K562 (cell line): ENCODE data around the gene PHACTR3. TPM values are rescaled to one million over a fixed set of nuclear protein-coding genes. Genes with fewer than 3 reads are reported as not detected.

Source experiments
- ATAC-seq: fragments of 200-7000 bp; cut with Tn5 transposase; 3 replicates; pipeline ENCODE4 v1.9.1; 2020; ENCODE audit warnings: moderate library complexity
- BruUV-seq: library from RNA; stranded (reverse); fragments of 400-500 nt; replicated peaks from 2 replicates; lab custom pipeline; 2021; lab: Mats Ljungman, UMichigan
- CTCF ChIA-PET: fragments of 300-600 bp; formaldehyde crosslinking; extraction: SDS; loops from one replicate; lab custom pipeline; 2021; ENCODE audit warnings: low intra/inter-chr PET ratio; lab: Yijun Ruan, JAX
- POLR2A ChIA-PET: fragments of 300-600, 350-650 bp; sonication (Branson Sonifier 250); formaldehyde crosslinking; extraction: SDS; loops from one replicate; lab custom pipeline; 2021; ENCODE audit warnings: antibody characterized with exemption, inconsistent platforms; lab: Yijun Ruan, JAX
- DNase-seq, 4 experiments: peaks; one replicate each; pipeline versions ENCODE4 v3.0.0 to v3.0.0-alpha.2; 2011 to 2018; ENCODE audit warnings: low spot score in 3 of 4, mixed read lengths in 3 of 4; ENCODE audit errors: extremely low read depth in 1 of 4
- FAIRE-seq: peaks from 2 replicates; lab custom pipeline; 2011; peaks lifted over from hg19 to GRCh38; lab: Jason Lieb, UNC
- H2AFZ ChIP-seq: 2 replicates; pipeline ENCODE4 v1.6.0; 2011; ENCODE audit warnings: low read depth, low read length, control low read depth, inconsistent platforms
- H3K27ac ChIP-seq: fragments of 200-600 bp; 3 replicates; pipeline ENCODE4 v1.8.0; 2011; ENCODE audit warnings: low read depth, mild to moderate bottlenecking, control low read depth, inconsistent platforms, low read length, moderate library complexity, mixed read lengths; ENCODE audit errors: extremely low read depth
- H3K27me3 ChIP-seq, 2 experiments: fragments of 300-600 bp in 1 of 2; 2 replicates in 1 of 2; 3 replicates in 1 of 2; pipeline versions ENCODE4 v1.6.0 to v1.8.0; 2011; ENCODE audit warnings: inconsistent platforms in 2 of 2, low read length in 2 of 2, mild to moderate bottlenecking in 1 of 2, mixed read lengths in 1 of 2, moderate library complexity in 1 of 2; ENCODE audit not compliant: control insufficient read depth in 2 of 2, insufficient read depth in 2 of 2
- H3K36me3 ChIP-seq: fragments of 300-600 bp; 3 replicates; pipeline ENCODE4 v1.8.0; 2011; ENCODE audit warnings: mild to moderate bottlenecking, low read length, inconsistent platforms; ENCODE audit not compliant: control insufficient read depth, insufficient read depth
- H3K4me1 ChIP-seq, 2 experiments: fragments of 200-600 bp in 1 of 2; replicated peaks in 1 of 2; 2 replicates in 1 of 2; 3 replicates in 1 of 2; pipeline versions ENCODE4 v1.5.1 to v1.8.0; 2011; ENCODE audit warnings: inconsistent platforms in 2 of 2, low read length in 2 of 2, mild to moderate bottlenecking in 1 of 2, mixed read lengths in 1 of 2, moderate library complexity in 1 of 2; ENCODE audit not compliant: control insufficient read depth in 2 of 2, insufficient read depth in 2 of 2
- H3K4me2 ChIP-seq: 2 replicates; pipeline ENCODE4 v1.6.1; 2011; ENCODE audit warnings: low read length, control low read depth, inconsistent platforms, mixed read lengths; ENCODE audit not compliant: insufficient read depth
- H3K4me3 ChIP-seq: fragments of 200-600 bp; sonication (generic), shearing (Covaris generic); 2 replicates; pipeline ENCODE4 v1.5.1; 2016; ENCODE audit warnings: control low read depth, inconsistent platforms
- H3K79me2 ChIP-seq: fragments of 200-600 bp; 3 replicates; pipeline ENCODE4 v1.8.0; 2011; ENCODE audit warnings: low read length, inconsistent platforms; ENCODE audit not compliant: control insufficient read depth, insufficient read depth
- H3K9ac ChIP-seq, 2 experiments: 2 replicates each; pipeline versions ENCODE4 v1.6.0 to v1.6.1; 2011; ENCODE audit warnings: low read depth in 2 of 2, low read length in 2 of 2, control low read depth in 1 of 2, inconsistent platforms in 1 of 2, mild to moderate bottlenecking in 1 of 2, mixed read lengths in 1 of 2; ENCODE audit not compliant: insufficient read depth in 1 of 2
- H3K9me1 ChIP-seq: one replicate; pipeline ENCODE4 v1.6.0; 2011; ENCODE audit warnings: inconsistent platforms, mild to moderate bottlenecking, low read length, moderate library complexity; ENCODE audit not compliant: control insufficient read depth, insufficient read depth
- H3K9me3 ChIP-seq: replicated peaks from 2 replicates; pipeline ENCODE4 v1.5.1; 2011; ENCODE audit warnings: low read depth, low read length, inconsistent platforms; ENCODE audit not compliant: control insufficient read depth, insufficient read depth
- H4K20me1 ChIP-seq: replicated peaks from 2 replicates; pipeline ENCODE4 v1.6.1; 2011; ENCODE audit warnings: low read length, inconsistent platforms, mixed read lengths; ENCODE audit not compliant: control insufficient read depth, insufficient read depth
- CREB3 ChIP-seq: fragments of 450-650 bp; conservative IDR thresholded peaks from 2 replicates; pipeline ENCODE4 v1.6.1; 2016; ENCODE audit warnings: missing genetic modification characterization, low read depth, mild to moderate bottlenecking, missing compliant biosample characterization, moderate library complexity
- E2F3 ChIP-seq: fragments of 250-450 bp; sonication (Bioruptor Pico); IDR thresholded peaks from 2 replicates; pipeline ENCODE4 v1.4.0; 2020; ENCODE audit warnings: mild to moderate bottlenecking
- ELK1 ChIP-seq: sonication (generic); formaldehyde crosslinking; IDR thresholded peaks from 2 replicates; pipeline ENCODE4 v1.8.1; 2022; ENCODE audit warnings: missing genetic modification reagents
- HDAC8 ChIP-seq: fragments of 450-650 bp; IDR thresholded peaks from 2 replicates; pipeline ENCODE4 v1.6.1; 2016; ENCODE audit warnings: mild to moderate bottlenecking, missing genetic modification characterization, moderate library complexity, missing compliant biosample characterization
- MYC ChIP-seq, 2 experiments: fragments of 250-450 bp in 1 of 2; sonication (Bioruptor Pico) in 1 of 2; IDR thresholded peaks; 2 replicates each; pipeline versions ENCODE4 v1.5.1 to v1.6.1; 2012 to 2021; ENCODE audit warnings: low read depth in 2 of 2, borderline replicate concordance in 1 of 2, improper control_type of control experiment in 1 of 2, low read length in 1 of 2, mild to moderate bottlenecking in 1 of 2, moderate library complexity in 1 of 2
- NR2C2 ChIP-seq, 2 experiments: fragments of 200-800 bp in 1 of 2; sonication (Bioruptor generic) in 1 of 2; sonication (generic) in 1 of 2; formaldehyde crosslinking in 1 of 2; IDR thresholded peaks; 2 replicates each; pipeline versions ENCODE4 v1.6.1 to v1.8.0; 2016 to 2022; ENCODE audit warnings: mild to moderate bottlenecking in 1 of 2, missing compliant biosample characterization in 1 of 2, missing genetic modification characterization in 1 of 2, missing genetic modification reagents in 1 of 2
- POLR3G ChIP-seq: IDR thresholded peaks from 2 replicates; pipeline ENCODE4 v1.6.1; 2011; ENCODE audit not compliant: insufficient read length, insufficient replicate concordance; ENCODE audit errors: extremely low read depth
- VEZF1 ChIP-seq: fragments of 200-800 bp; sonication (Bioruptor generic); IDR thresholded peaks from 2 replicates; pipeline ENCODE4 v1.6.1; 2017; ENCODE audit warnings: missing genetic modification characterization, missing compliant biosample characterization
- ZBTB7A ChIP-seq: IDR thresholded peaks from 2 replicates; pipeline ENCODE4 v1.6.1; 2011; ENCODE audit warnings: low read depth, mild to moderate bottlenecking, low read length, moderate library complexity, borderline replicate concordance; ENCODE audit not compliant: control insufficient read depth
- ZNF133 ChIP-seq: fragments of 250-450 bp; sonication (Bioruptor Pico); IDR thresholded peaks from 2 replicates; pipeline ENCODE4 v1.4.0; 2020; ENCODE audit warnings: mild to moderate bottlenecking
- ZSCAN32 ChIP-seq: fragments of 450-650 bp; formaldehyde crosslinking; IDR thresholded peaks from 2 replicates; pipeline ENCODE4 v1.4.0; 2020; ENCODE audit warnings: mild to moderate bottlenecking, moderate library complexity
- WGBS: fragments of 100-300 bp; shearing (Covaris generic); methylation state at CpG from one replicate; pipeline ENCODE4 v1.1.6; 2016; ENCODE audit warnings: low coverage, mixed read lengths; ENCODE audit not compliant: insufficient coverage; ENCODE audit errors: missing lambda C conversion rate; 5-methylcytosine and 5-hydroxymethylcytosine counted together
- in situ Hi-C: fragments of 300-500 bp; cut with MboI; formaldehyde crosslinking; loops from 4 replicates; pipeline ENCODE4 v1.15.0; 2018; ENCODE audit warnings: inconsistent platforms, mixed read lengths
- intact Hi-C: fragments of 100-400 bp; cut with micrococcal nuclease; formaldehyde crosslinking; loops from 2 replicates; pipeline ENCODE4 v1.14.2; 2022
- polyA plus RNA-seq, 8 experiments: library from polyadenylated mRNA; depleted of rRNA in 4 of 8; stranded (reverse) in 5 of 8; unstranded in 3 of 8; fragments of >200 nt; fragmentation: Nextera tagmentation in 2 of 8; fragmentation: Illumina TruSeq in 1 of 8; extraction: Ambion mirVana in 2 of 8; extraction: Trizol in 1 of 8; gene quantifications; 2 replicates each; pipeline versions ENCODE4 v1.2.1 to v1.2.3, GENCODE V29; 2011 to 2014; ENCODE audit warnings: inconsistent platforms in 1 of 8, missing spikeins in 1 of 8
- total RNA-seq, 7 experiments: library from RNA; depleted of rRNA in 6 of 7; stranded (reverse); fragments of >200 nt in 6 of 7; fragmentation: Illumina TruSeq in 2 of 7; extraction: Trizol in 2 of 7; gene quantifications; 2 replicates each; pipeline versions ENCODE4 v1.2.1 to v1.2.3, GENCODE V29; 2011 to 2021; ENCODE audit warnings: low replicate concordance in 1 of 7
- TF ChIP-seq, protein P1 (sequence below): sonication (generic); IDR thresholded peaks from 2 replicates; pipeline ENCODE4 v1.6.1; 2016
- TF ChIP-seq, protein P2 (sequence below): fragments of 250-450 bp; sonication (Bioruptor Pico); IDR thresholded peaks from 2 replicates; pipeline ENCODE4 v1.8.0; 2022; ENCODE audit warnings: moderate library complexity, mild to moderate bottlenecking, inconsistent platforms
- TF ChIP-seq, protein P3 (sequence below): fragments of 450-650 bp; formaldehyde crosslinking; IDR thresholded peaks from 2 replicates; pipeline ENCODE4 v1.4.0; 2022; ENCODE audit warnings: mild to moderate bottlenecking, moderate library complexity

PHACTR3 gene
- total and polyA plus RNA-seq, 9 of the 15 experiments (the other 6 are each of a cell fraction or from before 2014, with no cell fraction given): not detected

DNA sequence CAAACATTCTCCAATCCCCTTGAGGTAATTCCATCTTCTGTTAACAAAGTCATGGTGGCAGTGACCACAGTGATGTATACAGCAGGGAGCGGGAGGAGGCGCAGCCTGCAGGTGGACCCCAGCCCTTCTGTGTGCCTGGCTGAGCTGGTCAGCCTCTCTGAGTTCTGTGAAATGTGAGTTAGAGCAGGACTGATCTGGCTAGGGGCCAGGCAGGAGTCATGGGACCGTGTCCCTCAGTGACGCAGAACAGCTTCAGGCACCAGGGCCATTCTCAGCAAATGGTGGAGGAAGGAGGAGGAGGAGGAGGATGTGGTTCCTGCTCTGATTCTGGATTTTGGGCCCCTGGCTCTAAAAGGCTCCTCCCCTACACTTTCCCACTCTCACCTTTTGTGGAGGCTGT, 6.9 kb downstream of the PHACTR3 start:
- CTCF ChIA-PET: no interaction called here
- BruUV-seq: no TSS peak
- TF ChIP-seq HDAC8 (tag): no peak
- TF ChIP-seq ZSCAN32: no peak
- no peak for TF ChIP-seq ZBTB7A
- TF ChIP-seq, protein P1, sequence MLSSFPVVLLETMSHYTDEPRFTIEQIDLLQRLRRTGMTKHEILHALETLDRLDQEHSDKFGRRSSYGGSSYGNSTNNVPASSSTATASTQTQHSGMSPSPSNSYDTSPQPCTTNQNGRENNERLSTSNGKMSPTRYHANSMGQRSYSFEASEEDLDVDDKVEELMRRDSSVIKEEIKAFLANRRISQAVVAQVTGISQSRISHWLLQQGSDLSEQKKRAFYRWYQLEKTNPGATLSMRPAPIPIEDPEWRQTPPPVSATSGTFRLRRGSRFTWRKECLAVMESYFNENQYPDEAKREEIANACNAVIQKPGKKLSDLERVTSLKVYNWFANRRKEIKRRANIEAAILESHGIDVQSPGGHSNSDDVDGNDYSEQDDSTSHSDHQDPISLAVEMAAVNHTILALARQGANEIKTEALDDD: no peak
- TF ChIP-seq VEZF1 (CRISPR knock-in tag): no peak
- TF ChIP-seq, protein P2, sequence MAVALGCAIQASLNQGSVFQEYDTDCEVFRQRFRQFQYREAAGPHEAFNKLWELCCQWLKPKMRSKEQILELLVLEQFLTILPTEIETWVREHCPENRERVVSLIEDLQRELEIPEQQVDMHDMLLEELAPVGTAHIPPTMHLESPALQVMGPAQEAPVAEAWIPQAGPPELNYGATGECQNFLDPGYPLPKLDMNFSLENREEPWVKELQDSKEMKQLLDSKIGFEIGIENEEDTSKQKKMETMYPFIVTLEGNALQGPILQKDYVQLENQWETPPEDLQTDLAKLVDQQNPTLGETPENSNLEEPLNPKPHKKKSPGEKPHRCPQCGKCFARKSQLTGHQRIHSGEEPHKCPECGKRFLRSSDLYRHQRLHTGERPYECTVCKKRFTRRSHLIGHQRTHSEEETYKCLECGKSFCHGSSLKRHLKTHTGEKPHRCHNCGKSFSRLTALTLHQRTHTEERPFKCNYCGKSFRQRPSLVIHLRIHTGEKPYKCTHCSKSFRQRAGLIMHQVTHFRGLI (CRISPR knock-in tag): no peak
- no peak for TF ChIP-seq NR2C2 (CRISPR knock-in tag; IDR thresholded peaks at IDR 0.05)
- TF ChIP-seq NR2C2 (tag; IDR thresholded peaks at IDR 0.05): no peak
- TF ChIP-seq ZNF133 (CRISPR knock-in tag): no peak
- no peak for TF ChIP-seq ELK1
- TF ChIP-seq CREB3 (tag): no peak
- no peak for TF ChIP-seq MYC (IDR thresholded peaks at IDR 0.05; ENCODE audit: low read depth, low read length)
- no peak for TF ChIP-seq MYC (CRISPR knock-in tag; IDR thresholded peaks at IDR 0.05; ENCODE audit: borderline replicate concordance, low read depth)
- no peak for TF ChIP-seq E2F3 (CRISPR knock-in tag)
- TF ChIP-seq, protein P3, sequence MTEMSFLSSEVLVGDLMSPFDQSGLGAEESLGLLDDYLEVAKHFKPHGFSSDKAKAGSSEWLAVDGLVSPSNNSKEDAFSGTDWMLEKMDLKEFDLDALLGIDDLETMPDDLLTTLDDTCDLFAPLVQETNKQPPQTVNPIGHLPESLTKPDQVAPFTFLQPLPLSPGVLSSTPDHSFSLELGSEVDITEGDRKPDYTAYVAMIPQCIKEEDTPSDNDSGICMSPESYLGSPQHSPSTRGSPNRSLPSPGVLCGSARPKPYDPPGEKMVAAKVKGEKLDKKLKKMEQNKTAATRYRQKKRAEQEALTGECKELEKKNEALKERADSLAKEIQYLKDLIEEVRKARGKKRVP (CRISPR knock-in tag): no peak
- no peak for TF ChIP-seq POLR3G

More for the DNA sequence above, 6.9 kb downstream of the PHACTR3 start:
- DNase-seq (no peak), ATAC-seq (no peak), FAIRE-seq (no peak)
- Histone ChIP-seq H3K4me2 (no peak overlapping the region), H3K79me2 (no peaks in the 10 kb centered on the region), H3K9me3 (no peaks in the 10 kb centered on the region), H3K9ac (no peak overlapping the region), H3K4me1 (no peaks in the 10 kb centered on the region), H4K20me1 (no peaks in the 10 kb centered on the region), H2AFZ (no peak overlapping the region), H3K36me3 (no peaks in the 10 kb centered on the region), H3K27me3 (no peaks in the 10 kb centered on the region; a peak in 1 of 5 replicates), H3K4me3 (no peak overlapping the region), H3K9me1 (no peaks in the 10 kb centered on the region), H3K27ac (no peak overlapping the region)
- 4% methylated on average over 3 of the region's 4 CpGs for WGBS
- in situ Hi-C loops: no loop called here
- intact Hi-C loops: no loop called here
- POLR2A ChIA-PET: no interaction called here
